WI38 (cell line): ENCODE data around the gene MROH2A.

Experiments used
- H3K4me3 ChIP-seq: 2 replicates; pipeline ENCODE4 v1.5.1; 2011; ENCODE audit warnings: low read depth, mild to moderate bottlenecking, control low read depth, low read length
- TF ChIP-seq, protein P1 (sequence below): IDR thresholded peaks from 2 replicates; pipeline ENCODE4 v1.5.1; 2012; ENCODE audit warnings: low read depth, mild to moderate bottlenecking, control low read depth, low read length

Gene MROH2A

DNA sequence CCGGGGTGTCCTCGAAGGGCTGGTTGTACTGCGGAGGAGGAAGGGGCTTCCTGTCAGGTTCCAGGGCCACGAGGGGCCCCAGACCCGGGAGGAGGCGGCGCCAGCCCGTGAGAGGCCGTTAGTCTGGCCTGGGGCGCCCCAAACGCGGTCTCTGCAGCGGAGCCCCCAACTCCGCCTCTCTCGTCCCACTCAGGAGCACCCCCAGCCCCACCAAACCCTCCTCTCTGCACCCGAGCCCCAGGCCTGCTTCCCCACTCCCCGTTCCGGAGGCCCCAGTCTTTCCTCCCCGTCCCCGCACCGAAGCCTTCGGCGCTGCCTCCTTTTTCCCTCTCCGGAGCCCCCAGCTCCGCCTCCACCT, 75.7 kb downstream of the MROH2A start:
- TF ChIP-seq, protein P1, sequence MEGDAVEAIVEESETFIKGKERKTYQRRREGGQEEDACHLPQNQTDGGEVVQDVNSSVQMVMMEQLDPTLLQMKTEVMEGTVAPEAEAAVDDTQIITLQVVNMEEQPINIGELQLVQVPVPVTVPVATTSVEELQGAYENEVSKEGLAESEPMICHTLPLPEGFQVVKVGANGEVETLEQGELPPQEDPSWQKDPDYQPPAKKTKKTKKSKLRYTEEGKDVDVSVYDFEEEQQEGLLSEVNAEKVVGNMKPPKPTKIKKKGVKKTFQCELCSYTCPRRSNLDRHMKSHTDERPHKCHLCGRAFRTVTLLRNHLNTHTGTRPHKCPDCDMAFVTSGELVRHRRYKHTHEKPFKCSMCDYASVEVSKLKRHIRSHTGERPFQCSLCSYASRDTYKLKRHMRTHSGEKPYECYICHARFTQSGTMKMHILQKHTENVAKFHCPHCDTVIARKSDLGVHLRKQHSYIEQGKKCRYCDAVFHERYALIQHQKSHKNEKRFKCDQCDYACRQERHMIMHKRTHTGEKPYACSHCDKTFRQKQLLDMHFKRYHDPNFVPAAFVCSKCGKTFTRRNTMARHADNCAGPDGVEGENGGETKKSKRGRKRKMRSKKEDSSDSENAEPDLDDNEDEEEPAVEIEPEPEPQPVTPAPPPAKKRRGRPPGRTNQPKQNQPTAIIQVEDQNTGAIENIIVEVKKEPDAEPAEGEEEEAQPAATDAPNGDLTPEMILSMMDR = no peak
- H3K4me3 ChIP-seq = peak overlapping the region; percentile 76

GRCh38 chr2:233854241-233854981, 76.3 kb downstream of the MROH2A start, which contains the start of gene HJURP:
Gene HJURP (minus strand): TSS chr2:233854535. CDS start chr2:233854500, 35 bp downstream.
- peak within 1 kb of the TSS; percentile 76 for H3K4me3 ChIP-seq
- TF ChIP-seq, protein P1 = no peak

- H3K4me3 ChIP-seq = peak overlapping the region; percentile 76; the same call in 1 of the 2 replicates
- TF ChIP-seq, protein P1 = no peak
Observed at GRCh38 chr2:233855345-233855744, 77.2 kb downstream of the MROH2A start.

- no peak overlapping the region for H3K4me3 ChIP-seq
- TF ChIP-seq, protein P1 = no peak
Observed at GRCh38 chr2:233856184-233856583, 78.1 kb downstream of the MROH2A start.

DNA sequence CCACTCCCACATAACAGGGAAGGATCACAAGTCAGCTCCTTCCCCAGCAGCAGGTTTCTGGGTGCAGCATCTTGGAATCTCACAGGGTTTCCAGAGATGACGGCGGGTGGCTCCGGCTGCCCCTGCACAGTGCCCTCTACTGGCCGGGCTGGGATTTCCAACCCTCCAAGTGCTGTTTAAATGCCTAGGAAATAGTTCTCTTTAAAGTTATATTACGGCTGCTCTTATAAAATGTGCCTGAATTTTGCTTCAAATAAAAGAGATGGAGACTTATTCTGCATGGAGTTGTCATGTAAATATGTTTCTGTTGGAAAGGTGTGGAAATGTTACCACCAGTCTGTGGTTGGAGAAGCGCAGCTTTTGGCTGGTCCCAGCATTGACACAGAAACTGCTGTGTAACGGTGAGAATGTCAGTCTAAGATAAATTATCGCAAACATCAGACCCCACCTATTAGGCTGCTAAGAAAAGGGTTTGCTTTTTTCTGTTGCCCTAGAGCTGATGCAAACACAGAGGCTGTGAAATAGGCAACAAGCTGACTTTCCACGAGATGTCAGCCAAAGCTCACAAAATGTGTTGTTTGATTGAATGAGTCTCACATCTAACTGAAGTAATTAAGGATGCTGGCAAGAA, 79.5 kb downstream of the MROH2A start:
- TF ChIP-seq, protein P1 = peak; percentile 50
- H3K4me3 ChIP-seq = no peak overlapping the region

- H3K4me3 ChIP-seq = no peak overlapping the region
- TF ChIP-seq, protein P1 = no peak
Observed at GRCh38 chr2:233858331-233858730, 80.2 kb downstream of the MROH2A start.

- TF ChIP-seq, protein P1 = no peak
- no peak overlapping the region for H3K4me3 ChIP-seq
Observed at GRCh38 chr2:233862261-233862768, 84.2 kb downstream of the MROH2A start.
